Uterus (tissue), 2 donors: Measurements from ENCODE around the gene CEP112.

Experiments used
- POLR2A ChIP-seq, 2 donors: fragments of 450-650 bp; IDR thresholded peaks; one replicate each; pipeline ENCODE4 v1.6.1; 2016; ENCODE audit warnings: antibody characterized with exemption in 2 of 2, mild to moderate bottlenecking in 1 of 2, moderate library complexity in 1 of 2
- TF ChIP-seq, protein P1 (sequence below), 4 experiments: fragments of 200-600 bp in 2 of 4; fragments of 450-650 bp in 2 of 4; sonication (generic) in 2 of 4; IDR thresholded peaks; one replicate each; pipeline ENCODE4 v1.5.1; 2016 to 2019; ENCODE audit warnings: antibody characterized with exemption in 4 of 4, mild to moderate bottlenecking in 2 of 4, moderate library complexity in 1 of 4

DNA sequence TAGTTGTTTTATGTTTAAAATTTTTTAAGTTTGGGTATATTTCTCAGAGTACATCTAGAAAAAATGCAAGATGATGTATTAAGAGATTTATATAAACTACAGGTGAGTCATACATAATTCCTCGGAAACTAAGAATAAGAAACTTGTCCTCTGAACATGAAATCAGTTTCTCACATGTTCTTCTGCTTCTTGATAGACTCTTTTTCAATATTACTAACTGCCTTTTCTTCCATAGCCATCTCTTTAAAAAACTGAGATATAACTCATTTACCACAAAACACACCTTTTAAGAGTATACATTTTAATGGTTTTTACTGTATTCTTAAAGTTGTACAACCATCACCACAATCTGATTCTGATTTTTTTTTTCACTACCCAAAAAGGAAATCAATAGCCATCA lies 392.1 kb downstream of the CEP112 start:
- TF ChIP-seq, protein P1, sequence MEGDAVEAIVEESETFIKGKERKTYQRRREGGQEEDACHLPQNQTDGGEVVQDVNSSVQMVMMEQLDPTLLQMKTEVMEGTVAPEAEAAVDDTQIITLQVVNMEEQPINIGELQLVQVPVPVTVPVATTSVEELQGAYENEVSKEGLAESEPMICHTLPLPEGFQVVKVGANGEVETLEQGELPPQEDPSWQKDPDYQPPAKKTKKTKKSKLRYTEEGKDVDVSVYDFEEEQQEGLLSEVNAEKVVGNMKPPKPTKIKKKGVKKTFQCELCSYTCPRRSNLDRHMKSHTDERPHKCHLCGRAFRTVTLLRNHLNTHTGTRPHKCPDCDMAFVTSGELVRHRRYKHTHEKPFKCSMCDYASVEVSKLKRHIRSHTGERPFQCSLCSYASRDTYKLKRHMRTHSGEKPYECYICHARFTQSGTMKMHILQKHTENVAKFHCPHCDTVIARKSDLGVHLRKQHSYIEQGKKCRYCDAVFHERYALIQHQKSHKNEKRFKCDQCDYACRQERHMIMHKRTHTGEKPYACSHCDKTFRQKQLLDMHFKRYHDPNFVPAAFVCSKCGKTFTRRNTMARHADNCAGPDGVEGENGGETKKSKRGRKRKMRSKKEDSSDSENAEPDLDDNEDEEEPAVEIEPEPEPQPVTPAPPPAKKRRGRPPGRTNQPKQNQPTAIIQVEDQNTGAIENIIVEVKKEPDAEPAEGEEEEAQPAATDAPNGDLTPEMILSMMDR (IDR thresholded peaks at IDR 0.05): no peak
- TF ChIP-seq POLR2A (IDR thresholded peaks at IDR 0.05): no peak
